HS-27A (cell line): ENCODE results near the gene MRPS6.

Experiments used
- DNase-seq: peaks from one replicate; pipeline ENCODE4 v3.0.0-alpha.2; 2012; ENCODE audit warnings: low read depth, missing footprints

MRPS6 gene

GRCh38 chr21:34133392-34133791 lies 60.0 kb downstream of the MRPS6 start:
- DNase-seq: no peak

DNA sequence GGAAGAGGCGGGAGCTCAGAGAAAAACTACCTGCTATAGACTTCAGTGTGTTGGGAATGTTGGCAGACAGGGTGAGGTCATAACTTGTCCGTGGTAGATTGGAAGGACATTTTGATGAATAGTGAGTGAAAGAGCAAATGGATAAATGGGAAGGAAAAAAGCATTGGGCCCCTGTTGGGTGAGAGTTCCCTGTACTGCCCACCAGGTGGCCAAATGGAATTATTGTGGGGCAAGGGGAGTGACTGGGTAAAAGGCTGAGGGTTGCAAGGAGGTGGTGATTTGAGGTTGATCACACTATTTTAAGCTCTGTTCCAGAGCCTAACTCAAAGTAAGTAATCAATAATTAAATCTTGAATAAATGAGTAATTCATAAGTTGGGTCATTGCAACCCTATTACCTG lies 60.4 kb downstream of the MRPS6 start:
- no peak for DNase-seq

GRCh38 chr21:34135330-34135729 lies 62.0 kb downstream of the MRPS6 start:
- DNase-seq: no peak

DNA sequence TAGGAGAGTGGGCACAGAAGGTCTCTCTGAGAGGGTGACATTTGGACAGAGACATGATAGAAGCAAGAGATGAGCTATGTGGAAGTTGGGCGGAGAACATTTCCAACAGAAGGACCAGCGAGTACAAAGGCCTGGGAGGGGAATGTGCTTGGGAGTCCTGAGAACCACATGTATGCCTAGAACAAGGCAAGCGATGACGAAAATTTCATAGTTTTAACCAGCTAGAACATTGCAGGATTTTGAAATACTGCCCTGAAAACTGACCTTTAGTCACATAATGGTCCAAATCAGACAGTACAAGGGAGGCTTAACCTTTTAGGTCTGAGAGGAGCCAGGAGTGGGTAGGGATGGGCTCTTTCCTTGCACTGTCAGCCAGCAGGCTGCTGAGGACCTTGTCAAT lies 68.0 kb downstream of the MRPS6 start:
- no peak for DNase-seq

GRCh38 chr21:34143685-34144182 lies 70.4 kb downstream of the MRPS6 start:
- DNase-seq: no peak

GRCh38 chr21:34144224-34144623 lies 70.8 kb downstream of the MRPS6 start:
- no peak for DNase-seq

DNA sequence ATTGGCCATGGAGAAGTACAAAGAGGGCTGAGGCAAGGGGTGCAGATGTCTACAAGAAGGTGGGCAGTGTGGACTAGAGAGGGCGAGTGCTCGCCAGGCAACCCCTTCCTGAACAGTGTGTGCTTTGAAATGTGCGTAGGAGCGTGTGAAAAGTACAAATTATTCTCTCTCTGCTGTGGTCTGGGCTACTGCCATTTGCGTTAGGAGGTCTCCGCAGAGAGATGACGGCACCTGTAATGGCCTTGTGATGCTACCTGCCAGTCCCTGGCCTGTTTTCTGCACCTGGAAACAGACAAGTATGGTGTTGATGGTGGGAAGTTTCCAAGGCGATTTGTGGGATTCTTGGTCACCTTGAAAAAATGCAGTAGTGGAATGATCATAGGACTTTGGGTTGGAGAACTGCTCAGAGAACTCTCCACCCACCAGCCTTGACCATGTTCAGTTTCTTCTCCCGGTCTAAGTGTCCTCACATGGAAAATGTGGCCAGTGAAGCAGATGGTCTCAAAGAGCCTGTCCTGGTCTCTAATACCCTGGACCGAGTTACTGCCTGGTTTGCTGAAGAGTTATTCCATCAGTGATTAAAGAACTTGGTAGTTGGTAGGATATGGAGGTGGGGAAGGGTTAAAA lies 74.5 kb downstream of the MRPS6 start:
- DNase-seq: no peak

GRCh38 chr21:34148419-34148804 lies 75.0 kb downstream of the MRPS6 start:
- DNase-seq: no peak

- no peak for DNase-seq
These were observed 75.6 kb downstream of the MRPS6 start for GRCh38 chr21:34148826-34149558.

GRCh38 chr21:34152500-34152899 lies 79.1 kb downstream of the MRPS6 start:
- DNase-seq: no peak

GRCh38 chr21:34154878-34155277 lies 81.5 kb downstream of the MRPS6 start:
- no peak for DNase-seq

- DNase-seq: no peak
These were observed 83.6 kb downstream of the MRPS6 start for GRCh38 chr21:34156957-34157356.

DNA sequence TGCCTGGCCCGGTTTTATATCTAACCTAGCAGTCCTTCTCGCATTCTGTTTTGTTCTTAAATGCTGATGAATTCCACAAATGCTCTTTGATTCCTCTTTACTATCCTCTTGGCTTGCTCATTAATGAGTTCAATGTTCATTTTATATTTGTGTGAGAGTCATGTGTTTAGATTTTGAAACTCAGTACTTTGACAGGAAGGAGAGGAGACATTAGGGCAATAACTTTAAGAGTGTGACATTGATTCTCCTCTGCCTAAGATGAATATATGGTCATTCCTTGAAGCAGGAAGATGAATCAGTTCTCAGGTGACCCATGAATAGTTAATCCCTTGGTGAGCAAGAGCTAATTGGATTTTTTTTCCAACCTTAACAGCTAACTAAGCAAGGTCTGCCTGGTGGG lies 84.1 kb downstream of the MRPS6 start:
- DNase-seq: no peak

- DNase-seq: no peak
These were observed 85.8 kb downstream of the MRPS6 start for GRCh38 chr21:34158866-34159835.

DNA sequence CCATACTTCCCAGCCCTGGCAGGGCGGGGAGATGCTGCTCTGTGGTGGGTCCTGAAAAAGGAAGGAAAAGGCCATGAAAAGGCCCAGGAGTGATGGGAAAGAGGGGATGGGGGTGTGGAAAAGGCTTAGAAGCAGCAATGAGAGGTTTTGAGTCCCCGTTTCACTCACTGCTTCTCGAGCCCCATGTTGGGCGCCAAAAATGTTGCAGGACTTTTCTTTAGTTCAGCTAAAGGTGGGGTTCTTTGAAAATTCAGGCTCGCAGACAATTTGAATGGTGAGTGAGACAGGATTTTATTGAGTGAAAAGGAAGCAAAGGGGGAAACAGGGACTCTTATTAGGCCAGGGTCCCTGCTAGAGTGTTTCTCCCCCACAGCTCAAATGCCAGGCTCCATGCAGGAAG lies 93.1 kb downstream of the MRPS6 start:
- DNase-seq: no peak

- DNase-seq: no peak
These were observed 97.5 kb downstream of the MRPS6 start for GRCh38 chr21:34170886-34171285.

DNA sequence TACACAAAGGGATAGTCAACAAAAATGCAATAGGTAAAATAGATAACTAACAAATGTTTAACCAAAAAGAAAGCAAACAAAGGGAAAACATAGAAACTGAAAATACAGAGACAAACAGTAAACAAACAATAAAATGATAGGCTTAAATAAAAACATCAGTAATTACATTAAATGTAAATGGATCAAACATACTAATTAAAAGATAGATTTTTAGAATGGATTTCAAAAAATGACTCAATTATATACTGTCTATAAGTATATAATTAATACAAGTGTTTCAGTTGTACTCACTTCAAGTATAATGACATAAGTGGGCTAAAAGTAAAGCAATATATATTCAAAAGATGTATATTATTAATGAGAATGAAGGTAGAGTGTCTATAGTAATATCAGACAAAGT lies 101.1 kb downstream of the MRPS6 start:
- DNase-seq: no peak

GRCh38 chr21:34176448-34176847 lies 103.1 kb downstream of the MRPS6 start:
- DNase-seq: no peak

DNA sequence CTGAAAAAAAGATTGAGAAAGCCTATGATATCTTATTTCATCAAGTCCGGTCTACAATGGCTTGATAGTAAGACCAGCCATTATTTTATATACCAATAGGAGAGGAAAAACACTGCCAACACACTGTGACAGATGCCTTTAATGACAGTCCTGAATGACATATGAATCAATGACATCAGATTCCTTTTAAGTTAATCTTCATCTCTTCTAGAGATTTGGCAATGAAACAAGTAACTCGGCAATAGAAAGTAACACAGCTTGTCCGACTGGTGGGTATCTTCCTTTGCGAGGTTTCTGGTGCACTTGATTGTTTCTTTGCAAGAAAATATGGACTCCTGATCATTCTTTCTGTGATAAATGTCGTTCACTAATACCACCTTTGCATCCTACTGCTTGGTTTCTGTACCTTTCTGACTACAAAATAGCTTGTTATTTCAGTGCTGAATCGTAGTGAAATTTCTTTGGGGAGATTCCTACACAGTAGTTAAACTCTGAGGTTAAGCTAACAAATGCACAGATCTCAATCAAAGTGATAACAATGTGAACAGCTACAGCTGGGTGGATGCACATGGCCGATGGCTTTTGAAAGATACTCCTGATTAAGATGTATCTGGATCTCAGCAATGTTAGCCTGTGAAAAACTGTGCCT lies 104.7 kb downstream of the MRPS6 start:
- DNase-seq: no peak

DNA sequence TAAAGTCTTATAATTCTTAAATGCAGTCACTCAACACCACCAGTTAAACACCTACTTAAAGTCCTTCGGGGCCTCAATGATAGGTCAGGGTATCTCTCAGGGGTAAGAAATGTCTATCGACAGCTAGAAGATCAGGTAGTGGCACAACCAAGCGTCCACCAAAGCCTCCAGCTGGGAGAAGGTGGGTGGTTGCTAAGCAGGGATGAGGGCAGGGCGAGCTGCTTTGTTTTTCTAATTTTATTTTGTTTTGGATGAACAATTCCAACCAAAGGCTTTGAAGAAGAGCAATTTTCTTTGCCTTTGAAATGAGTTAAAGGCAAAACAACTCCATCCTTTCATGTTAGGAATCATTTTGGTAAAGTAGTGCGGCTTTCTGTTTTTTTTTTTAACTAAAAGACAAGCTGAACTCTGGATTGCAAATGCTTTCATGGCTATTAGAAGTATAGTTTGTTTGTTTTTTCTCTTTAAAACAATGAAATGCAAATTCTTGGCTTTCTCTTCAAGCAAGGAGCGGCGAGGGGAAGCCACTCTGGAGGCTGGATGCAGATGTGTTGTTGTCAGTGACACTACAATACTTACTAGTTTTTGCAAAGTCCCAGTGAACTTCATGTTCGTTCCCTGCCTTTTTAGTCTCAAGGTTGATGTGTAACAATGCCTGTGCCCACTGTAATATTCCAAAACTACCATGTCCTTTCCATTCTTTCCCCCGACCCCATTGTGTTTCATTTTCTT lies 106.0 kb downstream of the MRPS6 start:
- no peak for DNase-seq

DNA sequence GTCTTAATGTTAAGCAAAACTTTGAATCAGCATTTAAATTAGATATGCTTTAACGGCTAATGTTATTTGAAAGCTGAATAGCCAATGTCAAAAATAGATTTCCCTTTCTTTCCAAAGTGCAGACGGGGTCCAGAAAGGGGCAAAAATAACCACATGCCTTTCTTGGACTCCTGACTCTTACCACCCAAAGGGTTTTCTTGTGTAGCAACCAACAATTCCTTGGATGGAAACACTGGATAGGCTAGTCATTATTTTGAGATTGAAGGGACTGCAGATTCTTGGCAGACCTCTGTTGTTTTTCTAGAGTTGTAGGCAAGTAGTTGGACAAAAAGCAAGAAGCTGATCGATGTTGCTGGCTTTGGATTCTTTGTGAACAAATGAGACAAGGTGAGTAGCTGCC lies 107.0 kb downstream of the MRPS6 start:
- DNase-seq: no peak
